Measurements from ENCODE around the gene LOXHD1.

Gene LOXHD1

DNA sequence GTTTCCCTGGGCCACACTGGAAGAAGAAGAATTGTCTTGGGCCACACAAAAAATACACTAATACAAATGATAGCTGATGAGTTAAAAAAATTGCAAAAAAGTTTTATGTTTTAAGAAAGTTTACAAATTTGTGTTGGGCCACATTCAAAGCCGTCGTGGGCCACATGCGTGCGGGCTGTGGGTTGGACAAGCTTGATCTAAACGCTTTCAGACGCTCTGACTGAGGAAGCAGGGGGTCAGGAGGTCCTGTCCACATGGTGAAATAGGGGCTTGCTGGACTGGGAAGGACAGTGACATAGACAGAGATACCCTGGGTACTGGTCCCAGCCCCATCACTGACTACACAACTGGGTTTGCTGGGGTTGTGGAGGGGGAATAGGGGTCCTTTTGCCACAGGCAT is 86.4 kb downstream of the LOXHD1 start:
- Histone ChIP-seq H3K9me3 (no peaks in the 10 kb centered on the region), H3K4me3 (no peak overlapping the region), H3K9ac (no peak overlapping the region), H3K4me2 (no peak overlapping the region), H3K27me3 (no peaks in the 10 kb centered on the region), H3K36me3 (no peaks in the 10 kb centered on the region), H4K20me1 (no peaks in the 10 kb centered on the region), H3K4me1 (peaks cover 19% of the 10 kb centered on the region), H3K27ac (no peak overlapping the region)
- TF ChIP-seq Cebpa-rat (IDR thresholded peaks at IDR 0.05): no peak

DNA sequence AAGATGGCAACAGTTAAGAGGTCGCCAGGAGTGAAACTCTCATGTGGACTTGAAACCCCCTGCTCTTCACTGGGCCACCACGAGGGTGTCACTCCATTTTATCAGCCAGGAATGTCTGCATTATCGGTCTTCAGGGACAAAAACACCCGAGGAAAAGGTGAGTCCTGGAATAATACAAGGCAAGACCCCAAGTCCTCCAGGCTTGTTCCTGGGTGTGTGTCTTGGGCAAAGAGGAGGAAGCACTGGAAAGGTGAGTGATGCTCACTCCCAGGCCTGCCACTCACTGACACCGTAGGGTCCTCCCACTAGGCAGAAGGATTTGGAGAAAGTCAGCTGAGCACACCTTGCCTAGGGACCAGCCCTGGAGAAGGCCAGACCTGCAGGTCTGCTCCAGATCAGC is 86.9 kb downstream of the LOXHD1 start:
- H3K9ac ChIP-seq: no peak overlapping the region
- H3K4me3 ChIP-seq: no peak overlapping the region
- H4K20me1 ChIP-seq: no peaks in the 10 kb centered on the region
- no peaks in the 10 kb centered on the region for H3K27me3 ChIP-seq
- no peak overlapping the region for H3K27ac ChIP-seq
- no peaks in the 10 kb centered on the region for H3K36me3 ChIP-seq
- H3K4me2 ChIP-seq: no peak overlapping the region
- TF ChIP-seq Cebpa-rat (IDR thresholded peaks at IDR 0.05): no peak
- H3K9me3 ChIP-seq: no peaks in the 10 kb centered on the region
- H3K4me1 ChIP-seq: peaks cover 19% of the 10 kb centered on the region

DNA sequence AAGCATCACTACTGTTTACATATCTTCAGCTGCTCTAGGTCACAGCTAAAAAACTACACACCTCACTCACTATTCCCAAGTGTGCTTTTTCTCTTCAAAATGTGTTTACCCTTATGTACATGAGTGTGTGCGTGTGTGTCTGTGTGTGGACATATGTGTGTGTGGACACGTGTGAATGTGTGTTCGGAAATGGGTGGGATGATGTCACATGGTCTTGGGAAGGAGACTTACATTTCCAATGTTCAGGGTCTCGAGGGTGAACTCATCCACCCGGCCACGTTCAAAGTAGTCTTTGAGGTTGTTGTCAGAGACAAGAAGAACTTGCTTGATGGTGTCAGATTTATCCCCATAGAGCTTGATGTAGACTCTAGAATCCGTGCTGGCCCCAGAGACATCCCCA is 87.8 kb downstream of the LOXHD1 start:
- H3K27ac ChIP-seq: no peak overlapping the region
- H3K4me1 ChIP-seq: peaks cover 12% of the 10 kb centered on the region
- no peaks in the 10 kb centered on the region for H4K20me1 ChIP-seq
- no peak for TF ChIP-seq Cebpa-rat (IDR thresholded peaks at IDR 0.05)
- H3K9ac ChIP-seq: no peak overlapping the region
- H3K27me3 ChIP-seq: no peaks in the 10 kb centered on the region
- no peaks in the 10 kb centered on the region for H3K9me3 ChIP-seq
- H3K36me3 ChIP-seq: no peaks in the 10 kb centered on the region
- H3K4me2 ChIP-seq: no peak overlapping the region
- no peak overlapping the region for H3K4me3 ChIP-seq

DNA sequence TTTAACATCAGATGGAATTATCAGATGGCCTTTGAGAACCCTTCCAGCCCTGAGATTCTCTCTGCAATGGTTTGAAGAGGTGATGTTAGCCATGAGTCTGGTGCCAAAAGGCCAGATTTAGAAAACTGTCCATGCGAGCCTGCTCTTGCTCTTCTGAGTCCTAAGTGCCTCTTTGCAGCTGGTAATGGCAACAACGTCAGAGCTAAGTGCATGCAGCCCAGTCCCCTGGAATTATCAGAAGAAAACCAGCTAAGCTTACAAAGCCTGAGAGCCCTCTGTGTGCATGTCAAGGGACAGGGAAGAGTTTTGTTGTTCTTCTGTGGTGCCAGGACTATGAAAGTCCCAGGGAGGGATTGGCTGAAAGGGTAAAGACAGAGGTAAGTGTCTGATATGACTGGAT is 89.8 kb downstream of the LOXHD1 start:
- no peak overlapping the region for H3K27ac ChIP-seq
- no peaks in the 10 kb centered on the region for H3K9me3 ChIP-seq

DNA sequence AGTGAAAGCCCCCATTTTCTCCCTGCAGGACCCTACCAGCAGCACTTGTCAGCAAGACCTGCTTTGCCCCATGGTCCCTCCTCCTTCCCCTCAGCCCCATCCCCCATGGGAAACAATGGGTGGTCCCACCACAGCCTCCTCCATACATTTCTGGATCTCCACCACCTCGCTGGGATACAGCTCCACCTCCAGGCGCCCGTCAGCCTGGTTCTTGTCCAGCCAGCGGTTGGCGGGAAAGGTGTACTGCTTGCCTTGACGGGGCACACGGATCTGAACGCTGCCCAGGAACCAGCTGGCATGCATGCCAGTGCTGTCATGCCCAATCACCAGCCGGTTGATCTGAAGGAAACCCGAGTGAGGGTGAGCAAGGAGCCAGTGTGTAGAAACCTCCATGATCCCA is 90.9 kb downstream of the LOXHD1 start:
- Histone ChIP-seq H3K27ac (no peak overlapping the region), H4K20me1 (no peaks in the 10 kb centered on the region), H3K9ac (no peak overlapping the region), H3K36me3 (no peaks in the 10 kb centered on the region), H3K9me3 (no peaks in the 10 kb centered on the region), H3K27me3 (no peaks in the 10 kb centered on the region), H3K4me1 (no peaks in the 10 kb centered on the region), H3K4me2 (no peak overlapping the region), H3K4me3 (no peak overlapping the region)
- no peak for TF ChIP-seq Cebpa-rat (IDR thresholded peaks at IDR 0.05)

More for the DNA sequence above, 89.8 kb downstream of the LOXHD1 start:
- Histone ChIP-seq H3K27me3 (no peaks in the 10 kb centered on the region), H3K9ac (no peak overlapping the region), H3K4me2 (no peak overlapping the region), H3K4me1 (no peaks in the 10 kb centered on the region), H3K4me3 (no peak overlapping the region), H4K20me1 (no peaks in the 10 kb centered on the region), H3K36me3 (no peaks in the 10 kb centered on the region)
- TF ChIP-seq Cebpa-rat (IDR thresholded peaks at IDR 0.05): no peak

DNA sequence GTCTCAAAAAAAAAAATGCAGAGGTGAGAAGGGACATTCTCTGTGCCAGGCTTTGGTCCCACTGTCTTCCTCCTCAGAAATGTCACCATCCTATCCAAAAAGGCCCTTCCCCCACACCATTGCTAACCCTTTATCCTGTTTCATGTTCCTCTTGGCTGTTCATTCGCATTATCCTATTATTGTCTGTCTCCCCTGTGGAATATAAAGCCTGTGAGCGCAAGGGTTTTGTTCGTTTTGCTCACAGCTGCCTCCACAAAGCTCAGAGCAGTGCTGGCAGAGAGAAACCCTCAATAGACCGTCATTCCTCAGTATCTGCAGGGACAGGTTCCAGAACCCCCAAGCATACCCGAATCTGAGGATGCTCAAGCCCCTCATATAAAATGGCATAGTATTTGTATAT is 91.8 kb downstream of the LOXHD1 start:
- no peak overlapping the region for H3K9ac ChIP-seq
- H3K4me1 ChIP-seq: no peaks in the 10 kb centered on the region
- no peaks in the 10 kb centered on the region for H3K36me3 ChIP-seq
- no peak overlapping the region for H3K4me2 ChIP-seq
- no peaks in the 10 kb centered on the region for H3K27me3 ChIP-seq
- H3K4me3 ChIP-seq: no peak overlapping the region
- no peak overlapping the region for H3K27ac ChIP-seq
- H3K9me3 ChIP-seq: no peaks in the 10 kb centered on the region
- no peak for TF ChIP-seq Cebpa-rat (IDR thresholded peaks at IDR 0.05)
- no peaks in the 10 kb centered on the region for H4K20me1 ChIP-seq

DNA sequence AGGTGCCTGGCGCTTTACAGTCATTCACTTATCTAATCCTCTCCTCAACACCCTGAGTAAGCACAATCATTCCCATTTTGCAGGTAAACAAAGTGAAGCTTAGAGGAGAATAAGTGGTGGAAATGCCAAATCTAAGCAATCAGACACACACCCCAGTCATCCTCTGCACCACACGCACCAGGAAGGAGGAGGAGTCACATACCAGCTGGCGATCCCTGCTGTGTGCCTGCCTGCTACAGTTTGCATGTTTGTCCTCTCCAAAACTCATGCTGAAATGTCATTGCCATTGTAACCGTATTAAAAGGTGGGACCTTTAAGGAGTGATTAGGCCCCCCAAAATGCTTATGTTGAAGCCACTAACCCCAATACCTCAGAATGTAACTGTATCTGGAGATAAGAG is 93.7 kb downstream of the LOXHD1 start:
- H3K9ac ChIP-seq: no peak overlapping the region
- H3K4me2 ChIP-seq: no peak overlapping the region
- H3K9me3 ChIP-seq: no peaks in the 10 kb centered on the region
- H3K27me3 ChIP-seq: no peaks in the 10 kb centered on the region
- H3K27ac ChIP-seq: no peak overlapping the region
- no peak overlapping the region for H3K4me3 ChIP-seq
- no peaks in the 10 kb centered on the region for H4K20me1 ChIP-seq
- no peaks in the 10 kb centered on the region for H3K4me1 ChIP-seq
- H3K36me3 ChIP-seq: no peaks in the 10 kb centered on the region
- no peak for TF ChIP-seq Cebpa-rat (IDR thresholded peaks at IDR 0.05)

DNA sequence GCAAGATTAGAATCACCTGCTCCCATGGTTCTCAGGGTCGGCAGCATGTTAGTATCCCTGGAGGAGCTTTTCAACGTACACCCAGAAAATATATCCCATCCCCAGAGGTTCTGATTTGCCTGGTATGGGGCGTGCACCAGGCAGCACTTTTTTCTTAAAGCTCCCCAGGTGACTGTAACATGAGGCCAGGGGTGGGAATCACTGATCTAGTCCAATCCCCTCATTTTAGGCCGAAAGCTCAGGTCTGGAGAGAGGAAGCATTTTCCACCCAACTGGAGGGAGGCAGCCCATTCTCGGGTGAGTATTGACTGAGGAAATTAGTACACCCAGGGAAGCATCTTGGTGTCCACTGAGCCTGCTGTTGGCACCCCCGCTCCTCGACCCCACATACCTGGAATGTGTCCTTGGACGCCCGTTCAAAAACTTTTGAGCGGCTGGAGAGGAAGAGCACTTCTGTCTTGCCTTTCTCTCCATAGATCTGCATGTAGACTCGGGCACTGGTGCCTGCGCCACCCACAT is 94.3 kb downstream of the LOXHD1 start:
- no peaks in the 10 kb centered on the region for H3K4me1 ChIP-seq

DNA sequence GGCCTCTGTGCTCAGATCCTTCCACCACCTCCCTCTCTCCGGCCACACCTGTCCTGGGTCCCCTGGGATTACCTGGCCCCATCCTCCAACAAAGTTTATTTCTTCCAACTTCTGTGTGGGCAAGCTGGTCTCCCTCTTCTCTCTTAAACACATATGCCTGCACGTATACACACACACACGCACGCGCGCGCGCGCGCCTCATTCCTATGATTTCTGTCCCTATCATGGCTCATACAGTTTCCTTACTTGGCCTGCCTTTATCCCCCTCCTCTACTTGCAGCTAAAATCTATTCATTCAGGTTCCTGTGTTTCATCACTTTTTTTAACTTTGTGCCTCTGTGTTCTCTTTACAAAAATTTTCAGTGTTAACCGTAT is 96.4 kb downstream of the LOXHD1 start:
- Histone ChIP-seq H3K4me2 (no peak overlapping the region), H3K27me3 (no peaks in the 10 kb centered on the region), H3K4me3 (no peak overlapping the region), H3K36me3 (no peaks in the 10 kb centered on the region), H3K9ac (no peak overlapping the region), H3K9me3 (no peaks in the 10 kb centered on the region), H3K4me1 (no peaks in the 10 kb centered on the region), H4K20me1 (no peaks in the 10 kb centered on the region), H3K27ac (no peak overlapping the region)
- TF ChIP-seq Cebpa-rat (IDR thresholded peaks at IDR 0.05): no peak

More for the DNA sequence above, 94.3 kb downstream of the LOXHD1 start:
- no peak for TF ChIP-seq Cebpa-rat (IDR thresholded peaks at IDR 0.05)
- Histone ChIP-seq H3K4me2 (no peak overlapping the region), H3K36me3 (no peaks in the 10 kb centered on the region), H3K9me3 (no peaks in the 10 kb centered on the region), H3K27me3 (no peaks in the 10 kb centered on the region), H3K4me3 (no peak overlapping the region), H3K9ac (no peak overlapping the region), H3K27ac (no peak overlapping the region), H4K20me1 (no peaks in the 10 kb centered on the region)

DNA sequence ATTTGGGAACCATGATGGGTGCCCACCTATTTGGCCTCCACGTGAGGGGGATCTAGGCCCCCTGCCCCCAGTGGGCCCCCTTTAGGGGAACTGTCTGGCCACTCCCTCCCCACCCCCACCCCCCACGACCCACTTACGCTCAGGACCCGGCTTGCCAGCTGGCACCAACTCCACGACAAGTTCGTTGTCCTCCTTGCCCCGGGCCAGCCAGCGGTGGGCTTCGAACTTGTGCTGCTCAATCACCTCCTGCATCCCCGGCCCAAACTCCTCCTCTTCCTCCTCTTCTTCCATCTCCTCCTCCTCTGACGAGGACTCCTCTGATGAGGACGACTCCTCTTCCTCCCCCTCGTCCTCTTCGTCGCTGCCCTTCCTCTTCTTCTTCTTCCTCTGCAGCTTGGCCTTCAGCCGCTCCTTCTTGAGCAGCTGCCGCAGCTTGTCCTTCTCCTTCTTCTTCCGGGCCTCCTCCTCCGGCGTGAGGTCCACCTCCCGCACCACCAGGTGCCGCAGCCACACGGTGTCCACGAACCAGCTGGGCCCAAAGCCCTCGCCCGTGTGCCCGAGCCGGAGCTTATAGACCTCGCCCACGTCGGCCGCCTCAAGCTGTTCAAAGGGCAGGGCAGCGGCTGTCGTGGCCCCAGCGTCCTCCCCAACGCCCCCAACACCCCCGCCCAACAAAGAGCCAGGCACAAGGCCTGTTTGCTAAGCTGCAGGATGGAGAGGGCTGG is 96.9 kb downstream of the LOXHD1 start:
- H3K4me1 ChIP-seq: no peaks in the 10 kb centered on the region
- H3K9me3 ChIP-seq: no peaks in the 10 kb centered on the region
- no peak for TF ChIP-seq Cebpa-rat (IDR thresholded peaks at IDR 0.05)
- no peak overlapping the region for H3K9ac ChIP-seq
- no peaks in the 10 kb centered on the region for H4K20me1 ChIP-seq
- H3K27ac ChIP-seq: no peak overlapping the region
- H3K4me2 ChIP-seq: no peak overlapping the region
- no peaks in the 10 kb centered on the region for H3K36me3 ChIP-seq
- H3K27me3 ChIP-seq: no peaks in the 10 kb centered on the region
- no peak overlapping the region for H3K4me3 ChIP-seq

DNA sequence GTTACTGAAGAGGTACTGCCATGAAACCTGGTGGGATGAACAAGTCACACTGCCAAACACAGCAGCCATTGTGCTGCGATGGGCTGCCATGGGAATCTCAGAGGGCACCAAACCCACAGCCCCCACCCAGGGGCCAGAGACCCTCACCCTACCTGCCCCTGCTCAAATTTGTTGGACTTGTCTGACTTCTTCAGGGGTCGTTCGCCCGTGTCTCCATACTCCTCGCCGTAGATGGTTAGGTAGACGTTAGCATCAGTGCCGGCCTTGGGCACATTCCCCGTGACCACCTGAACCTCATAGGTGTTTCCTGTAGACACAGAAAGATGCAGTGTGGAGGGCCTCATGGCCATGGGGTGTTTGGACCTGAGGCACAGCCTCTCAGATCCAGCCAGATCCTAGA is 97.7 kb downstream of the LOXHD1 start:
- Histone ChIP-seq H3K36me3 (no peaks in the 10 kb centered on the region), H3K27ac (no peak overlapping the region), H3K9me3 (no peaks in the 10 kb centered on the region), H3K27me3 (no peaks in the 10 kb centered on the region), H4K20me1 (no peaks in the 10 kb centered on the region), H3K4me3 (no peak overlapping the region), H3K4me1 (no peaks in the 10 kb centered on the region), H3K9ac (no peak overlapping the region), H3K4me2 (no peak overlapping the region)
- TF ChIP-seq Cebpa-rat (IDR thresholded peaks at IDR 0.05): no peak

Measured in BLaER1 (cell line).